ENCODE results near the gene DNAL1.

DNAL1 gene

GRCh38 chr14:73744874-73745529, 100.2 kb downstream of the DNAL1 start:
- DNase-seq = no peak

DNA sequence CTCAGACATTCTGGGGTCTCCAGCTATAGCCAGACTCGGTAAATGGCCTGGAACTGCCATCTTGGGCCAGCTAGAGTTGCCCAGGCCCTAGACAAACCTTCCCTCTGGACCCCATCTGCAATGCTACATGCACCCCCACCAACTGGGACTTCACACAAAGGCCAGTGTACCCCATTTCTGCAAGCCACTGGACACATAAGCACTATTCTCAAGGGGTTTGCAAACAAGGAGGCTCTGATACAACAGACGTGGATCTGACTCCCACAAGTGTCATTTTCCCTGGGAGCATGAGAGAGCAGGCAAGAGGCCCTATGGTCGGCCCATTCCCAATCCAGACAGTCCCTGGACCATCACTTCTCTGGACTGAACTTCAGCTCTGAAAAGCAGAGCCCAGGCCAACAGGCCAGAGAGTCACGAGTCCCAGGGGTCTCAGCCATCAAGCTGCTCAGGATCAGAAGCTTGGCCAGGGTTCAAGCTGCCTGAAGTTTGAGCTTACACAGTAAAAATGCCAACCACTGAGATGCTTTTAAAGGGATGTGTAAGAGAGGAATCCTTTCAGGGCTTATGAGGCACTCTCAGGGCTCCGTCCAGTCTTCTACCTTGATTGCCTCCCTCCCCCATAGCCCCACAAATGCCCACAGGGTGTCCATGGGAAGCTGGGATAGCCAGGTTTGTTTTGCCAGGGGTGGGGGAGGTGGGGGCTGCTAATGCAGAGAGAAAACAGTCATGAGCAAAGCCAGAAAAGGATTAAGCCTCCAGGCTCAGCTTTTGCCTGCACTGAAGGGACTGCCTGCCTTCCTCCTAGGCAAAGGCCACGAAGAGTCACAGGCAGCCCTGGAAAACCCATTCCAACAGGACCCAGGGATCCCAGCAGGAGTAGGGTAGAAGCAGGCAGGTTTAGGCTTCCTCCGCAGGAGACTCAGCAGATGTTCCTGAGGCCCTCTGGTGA, 101.1 kb downstream of the DNAL1 start:
- no peak for DNase-seq

DNA sequence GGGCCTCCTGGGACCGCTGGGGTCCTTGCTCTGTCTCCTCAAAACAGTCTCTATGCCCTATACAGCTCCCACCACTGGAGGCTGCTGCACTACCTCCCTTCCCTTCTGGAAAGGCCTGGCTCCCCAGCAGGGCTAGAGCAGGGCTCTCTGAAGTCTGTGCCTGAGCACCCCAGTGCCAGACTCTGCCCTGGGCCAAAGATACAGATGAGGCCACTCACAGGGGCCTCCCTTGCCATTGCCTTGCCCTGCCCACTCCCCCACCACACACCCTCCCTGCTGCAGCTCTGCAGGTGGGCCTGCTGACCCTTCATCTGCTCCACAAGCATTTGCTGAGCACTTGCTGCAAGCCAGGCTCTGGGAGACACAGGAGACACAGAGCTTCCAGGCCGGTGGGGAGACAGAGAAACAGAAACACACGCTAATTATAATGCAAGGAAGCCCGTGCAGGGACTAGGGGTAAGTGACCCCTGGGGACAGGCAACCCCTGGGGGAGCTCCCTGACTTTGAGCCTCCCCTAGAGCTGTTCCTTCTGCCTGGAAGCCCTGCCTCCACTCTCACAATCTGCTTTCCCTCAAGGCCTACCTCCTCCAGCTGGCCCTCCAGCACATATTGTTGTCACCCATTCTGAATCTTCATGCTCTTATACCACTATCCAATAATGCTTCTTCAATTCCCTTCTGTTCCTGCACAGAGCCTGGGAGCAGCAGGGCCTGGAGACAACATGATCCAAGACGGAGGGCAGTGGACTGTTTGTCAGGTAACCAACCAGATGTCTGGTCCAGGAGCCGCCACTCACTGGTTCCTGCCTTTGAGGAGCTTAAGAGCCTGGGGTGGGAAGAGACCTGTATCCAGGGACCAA, 102.0 kb downstream of the DNAL1 start:
- DNase-seq = no peak

DNA sequence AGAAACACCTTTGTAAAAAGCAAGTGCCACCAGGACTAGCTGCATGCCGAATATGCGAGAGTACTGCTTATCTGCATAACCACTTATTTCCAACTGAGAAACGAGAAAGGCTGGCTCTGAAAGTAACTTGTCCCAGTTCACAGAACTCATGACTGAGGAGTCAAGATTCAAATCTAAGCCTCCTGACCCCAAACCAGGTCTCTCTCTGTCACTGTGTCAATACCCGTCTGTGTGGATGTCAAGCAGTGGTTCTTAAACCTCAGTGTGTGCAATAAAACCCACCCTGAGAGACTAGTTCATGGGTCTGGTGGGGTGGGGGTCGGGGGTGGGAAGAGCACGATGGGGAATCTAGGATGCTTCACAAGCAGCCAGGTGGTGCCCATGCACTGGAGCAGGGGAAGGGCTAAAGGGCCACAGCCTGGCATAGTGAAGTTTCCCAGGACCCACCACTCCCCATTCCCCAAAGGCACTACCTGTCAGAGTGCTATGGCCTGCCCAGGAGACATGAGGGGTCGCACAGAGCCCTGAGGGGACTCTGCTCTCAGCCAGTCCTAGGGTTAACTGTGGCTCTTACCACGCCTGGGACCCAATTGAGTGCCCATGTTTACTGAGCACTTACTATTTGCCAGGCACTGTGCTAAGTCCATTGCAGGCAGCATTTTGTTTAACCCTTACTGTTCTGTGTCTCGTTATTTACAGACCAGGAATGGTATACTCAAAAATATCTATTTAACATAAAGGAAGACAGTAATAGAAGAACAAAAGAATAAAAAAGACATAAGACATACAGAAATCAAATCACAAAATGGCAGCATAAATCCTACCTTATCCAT, 102.8 kb downstream of the DNAL1 start:
- no peak for DNase-seq

DNA sequence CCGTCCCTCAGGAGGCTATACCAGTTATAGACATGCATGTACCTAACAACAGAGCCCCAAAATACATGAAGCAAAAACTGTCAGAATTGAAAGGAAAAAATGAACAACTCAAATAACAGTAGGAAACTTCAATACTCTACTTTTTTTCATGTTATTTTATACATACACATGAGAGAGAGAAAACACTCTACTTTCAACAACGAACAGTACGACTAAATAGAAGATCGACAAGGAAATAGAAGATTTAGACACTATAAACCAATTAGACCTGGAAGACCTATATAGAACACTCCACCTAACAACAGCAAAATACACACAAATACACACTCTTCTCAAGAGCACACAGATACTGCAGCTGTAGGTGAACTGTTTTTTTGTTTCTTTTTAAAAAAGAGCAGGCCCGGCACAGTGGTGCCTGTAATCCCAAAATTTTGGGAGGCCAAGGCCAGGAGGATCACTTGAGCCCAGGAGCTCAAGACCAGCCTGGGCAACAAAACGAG, 104.1 kb downstream of the DNAL1 start:
- no peak for DNase-seq

GRCh38 chr14:73749706-73750530, 105.1 kb downstream of the DNAL1 start:
- DNase-seq = no peak

DNA sequence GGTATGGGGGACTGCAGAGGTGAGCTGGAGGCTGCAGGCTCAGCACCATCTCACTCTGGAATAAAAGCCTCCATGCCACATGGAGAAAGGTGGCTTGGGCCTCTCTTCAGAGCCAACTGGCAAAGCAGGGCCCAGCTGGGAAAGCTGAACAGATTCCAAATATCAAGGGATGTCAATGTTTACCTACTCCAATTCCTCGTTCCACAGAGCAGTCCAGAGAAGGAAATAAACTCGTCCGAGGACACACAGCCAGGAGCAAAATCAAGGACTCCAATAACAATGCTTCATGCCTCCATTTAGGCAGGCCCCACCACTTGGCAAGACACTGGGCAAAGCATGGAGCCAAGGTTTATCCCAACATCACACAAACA, 105.7 kb downstream of the DNAL1 start:
- no peak for DNase-seq

GRCh38 chr14:73751157-73751691, 106.4 kb downstream of the DNAL1 start:
- DNase-seq = no peak

DNA sequence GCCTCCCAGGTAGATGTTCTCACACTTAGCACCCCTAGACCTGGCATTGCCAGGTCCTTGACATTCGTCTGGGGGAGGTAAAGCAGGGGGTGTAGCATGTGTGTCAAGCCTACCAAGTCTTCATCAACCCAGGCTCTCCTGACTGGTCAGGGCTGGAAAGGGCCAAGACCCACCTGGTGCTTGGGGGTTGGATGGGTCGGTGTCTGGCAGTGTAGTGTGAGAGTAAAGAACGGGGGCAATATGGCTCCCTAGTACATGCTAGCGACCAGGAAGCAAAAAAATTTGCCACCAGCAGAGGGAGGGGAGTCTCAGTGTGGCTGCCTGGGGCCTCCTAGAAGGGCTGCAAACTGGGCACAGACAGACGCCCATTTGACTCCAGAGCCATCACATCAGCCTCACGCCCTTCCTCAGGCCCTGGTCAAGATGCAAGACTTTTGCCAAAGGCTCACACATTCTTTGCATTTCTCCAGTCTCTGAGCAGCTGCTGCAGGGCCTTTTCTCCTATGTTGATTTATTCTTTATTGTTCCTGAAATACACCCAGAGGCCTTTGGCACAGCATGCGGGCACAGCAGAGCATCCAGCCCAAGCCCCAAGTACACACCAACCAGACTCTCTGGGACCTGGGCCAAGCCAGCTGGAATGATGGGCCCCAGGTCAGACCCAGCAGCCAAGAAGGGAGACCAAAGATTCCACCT, 107.7 kb downstream of the DNAL1 start:
- DNase-seq = no peak

All from 8988T (cell line).